ENCODE data around the gene DHTKD1.
"Not testable (repeated sequence)": the region's sequence is repeated elsewhere in the genome, so short reads cannot be mapped to it uniquely, and the experiment has no call there.

Gene DHTKD1

DNA sequence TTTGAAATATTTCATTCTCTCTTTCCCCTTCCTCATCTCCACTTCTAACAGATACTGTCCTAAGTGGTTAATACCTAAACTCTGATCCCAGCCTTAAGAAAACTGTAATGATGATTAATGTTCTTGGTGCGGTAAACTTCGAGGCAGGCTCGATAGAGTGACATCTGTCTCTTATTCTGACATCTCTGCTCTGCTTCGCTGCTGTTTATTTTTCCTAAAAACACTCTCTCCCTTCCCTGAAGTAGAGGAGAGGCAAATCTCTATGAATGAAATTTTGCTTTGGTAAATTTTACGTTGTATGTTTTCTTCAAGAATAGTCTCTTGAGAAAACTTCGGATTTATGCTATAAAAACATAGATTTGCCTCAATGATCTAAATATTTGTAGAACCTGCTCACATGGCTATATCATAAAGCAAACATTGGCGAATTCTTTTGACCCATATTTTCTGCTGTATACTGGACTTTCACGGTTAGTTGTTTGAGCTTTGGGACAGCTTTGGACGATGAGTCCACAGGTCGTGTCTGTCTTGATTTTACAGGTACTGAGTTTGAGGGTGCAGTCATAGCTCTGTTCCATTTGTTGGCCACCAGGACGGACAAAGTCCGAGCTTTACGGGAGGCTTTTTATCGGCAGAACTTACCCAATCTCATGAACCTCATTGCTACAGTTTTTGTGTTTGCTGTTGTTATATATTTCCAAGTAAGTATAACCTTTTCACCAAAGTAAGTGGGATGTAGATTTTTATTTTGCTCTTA, 87.8 kb downstream of the DHTKD1 start:
- DNase-seq = no peak

DNA sequence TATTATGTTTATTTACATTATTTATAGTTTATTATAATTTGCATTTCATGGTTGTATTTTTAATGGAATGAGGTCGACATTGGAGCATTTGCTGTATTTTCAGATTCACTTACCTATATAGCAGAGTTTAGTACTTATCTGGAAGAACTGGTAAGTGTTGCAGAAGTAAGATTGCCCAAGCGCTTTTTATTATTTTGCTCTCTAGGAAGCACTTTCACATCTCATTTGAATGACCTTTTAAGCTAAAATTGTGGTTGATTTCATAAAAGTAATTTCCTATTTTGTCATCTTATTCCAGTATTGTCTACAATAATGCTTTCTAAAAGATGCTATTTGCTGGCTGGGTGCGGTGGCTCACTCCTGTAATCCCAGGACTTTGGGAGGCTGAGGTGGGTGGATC, 89.4 kb downstream of the DHTKD1 start:
- no peak for DNase-seq

DNA sequence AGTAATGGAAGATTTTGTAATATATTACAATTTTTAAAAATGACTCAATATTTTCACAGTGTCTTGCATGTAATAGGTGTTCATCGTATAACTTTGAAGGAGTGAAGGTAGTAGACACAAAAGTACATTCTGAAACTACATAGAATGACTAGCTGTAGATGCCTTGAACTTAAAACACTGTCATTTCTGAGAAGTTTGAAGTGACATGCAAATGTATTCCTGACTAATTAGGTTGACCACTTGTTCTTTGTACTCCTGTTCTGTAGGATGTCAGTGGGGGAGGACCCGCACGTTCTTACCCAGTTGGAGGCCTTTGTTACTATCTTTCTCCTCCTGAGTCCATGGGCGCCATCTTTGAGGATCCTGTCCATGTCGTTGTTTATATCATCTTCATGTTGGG, 91.9 kb downstream of the DHTKD1 start:
- no peak for DNase-seq

DNA sequence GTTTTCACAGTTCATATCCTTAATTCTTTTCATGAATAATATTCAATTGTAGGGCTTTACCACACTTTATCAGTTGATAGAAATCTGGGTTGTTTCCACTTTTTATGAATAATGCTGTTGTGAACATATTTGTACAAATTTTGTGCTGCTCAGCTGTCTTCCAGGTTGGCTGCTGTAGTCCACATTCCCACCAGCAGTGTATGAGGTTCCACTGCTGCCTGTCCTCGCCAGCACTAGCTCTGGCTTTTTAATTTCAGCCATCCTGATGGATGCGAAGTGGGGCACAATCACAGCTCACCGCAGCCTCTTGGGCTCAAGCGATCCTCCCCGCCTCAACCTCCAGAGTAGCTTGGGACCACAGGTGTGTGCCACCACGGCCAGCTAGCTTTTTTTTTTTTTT, 94.2 kb downstream of the DHTKD1 start:
- DNase-seq = no peak

DNA sequence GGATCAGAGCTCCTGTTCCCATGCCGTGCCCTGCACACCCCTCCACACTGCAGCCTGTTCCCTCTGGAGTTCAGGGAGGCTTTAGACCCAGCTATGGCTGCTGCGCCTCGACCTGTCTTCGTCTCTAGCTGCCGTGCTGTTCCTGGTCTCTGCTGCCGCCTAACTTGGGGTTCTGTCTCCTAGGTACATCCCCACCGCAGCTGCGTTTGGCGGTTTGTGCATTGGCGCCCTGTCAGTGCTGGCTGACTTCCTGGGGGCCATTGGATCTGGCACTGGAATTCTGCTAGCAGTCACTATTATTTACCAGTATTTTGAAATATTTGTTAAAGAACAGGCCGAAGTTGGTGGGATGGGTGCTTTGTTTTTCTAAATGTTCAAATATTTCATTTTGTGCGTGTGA, 95.3 kb downstream of the DHTKD1 start:
- no peak for DNase-seq

DNA sequence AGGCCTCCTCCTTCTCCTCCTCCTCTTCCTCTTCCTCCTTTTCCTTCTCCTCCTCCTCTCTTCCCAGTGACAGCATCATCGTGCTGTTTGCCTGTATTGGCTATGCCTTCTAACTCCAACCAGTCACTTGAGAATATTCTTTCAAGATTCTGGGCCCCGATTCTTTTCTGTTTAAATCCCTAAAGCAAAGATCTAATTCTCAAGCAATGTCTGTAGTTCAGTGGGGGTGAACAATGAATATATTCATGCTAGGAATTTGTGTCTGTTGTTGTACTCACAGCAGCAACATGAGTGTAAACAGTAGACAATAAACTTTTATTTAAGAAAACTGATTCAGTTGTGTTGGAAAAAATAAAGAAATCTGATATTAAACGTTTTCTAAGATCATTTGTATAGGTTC, 96.3 kb downstream of the DHTKD1 start:
- no peak for DNase-seq

DNA sequence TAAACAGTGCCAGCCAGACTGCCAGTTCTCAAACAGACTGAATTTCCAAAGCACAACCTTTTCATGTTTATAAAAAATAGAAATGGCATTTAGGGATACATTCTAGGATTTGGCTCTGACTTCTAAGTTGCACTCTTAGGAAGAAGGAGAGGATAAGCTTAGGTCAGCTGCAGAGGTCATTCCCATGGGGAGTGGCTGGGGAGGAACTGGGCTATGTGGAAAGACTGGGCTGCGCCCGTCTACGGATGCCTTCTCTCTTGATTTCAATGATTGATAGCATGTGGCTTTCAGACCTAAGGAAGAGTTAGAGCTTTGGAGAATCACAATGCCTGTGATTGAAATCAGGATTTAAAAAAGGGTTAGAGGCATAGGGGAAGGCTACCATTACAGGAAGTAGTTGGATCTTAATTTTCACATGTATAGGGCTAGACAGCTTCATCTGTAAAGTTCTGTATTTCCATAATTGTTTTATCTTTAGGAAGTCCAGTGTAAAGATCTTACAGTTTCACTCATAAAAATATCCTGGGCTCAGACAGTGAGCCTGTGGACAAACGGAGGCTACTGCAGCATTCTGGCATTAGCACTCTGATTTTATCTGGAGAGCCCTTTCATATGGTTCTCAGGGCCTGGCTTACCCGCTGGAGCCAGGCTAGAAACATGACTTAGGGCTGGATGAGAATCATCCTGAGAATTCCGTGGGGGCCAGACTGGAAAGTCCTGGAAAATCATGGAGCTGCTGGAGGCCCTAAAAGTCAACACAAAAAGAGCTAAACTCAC, 97.4 kb downstream of the DHTKD1 start:
- no peak for DNase-seq

DNA sequence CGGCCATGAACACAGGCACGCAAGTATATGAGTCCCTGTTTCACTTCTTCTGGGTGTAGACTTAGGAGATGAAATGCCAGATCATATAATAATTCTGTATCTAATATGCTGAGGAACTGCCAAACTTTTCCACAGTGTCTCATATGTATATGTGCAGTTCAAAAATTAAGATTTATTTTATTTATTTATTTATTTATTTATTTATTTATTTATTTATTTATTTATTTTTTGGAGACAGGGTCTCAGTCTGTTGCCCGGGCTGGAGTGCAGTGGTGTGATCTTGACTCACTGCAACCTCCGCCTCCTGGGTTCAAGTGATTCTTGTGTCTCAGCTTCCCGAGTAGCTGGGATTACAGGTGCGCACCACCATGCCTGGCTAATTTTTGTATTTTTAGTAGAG, 102.8 kb downstream of the DHTKD1 start:
- not testable (repeated sequence) for DNase-seq
